ENCODE measurements around the gene SOX6. TPM values are rescaled to one million over a fixed set of nuclear protein-coding genes. Genes with fewer than 3 reads are reported as not detected.
"Not testable (repeated sequence)": the region's sequence is repeated elsewhere in the genome, so short reads cannot be mapped to it uniquely, and the experiment has no call there.

SOX6 gene
- total RNA-seq, 6 donors from 2014 or later, result 2.9 to 21.0 (median 4.9) TPM

- 83 to 88% methylated on average over 5 of the region's 5 CpGs for WGBS, 2 donors
- ATAC-seq (ENCODE audit: low FRiP score in 2 of 2) (no peak), DNase-seq (no peak)
- no peaks in the 10 kb centered on the region for H3K4me1 ChIP-seq
- no peaks in the 10 kb centered on the region for H3K36me3 ChIP-seq
- no peak for TF ChIP-seq CTCF (IDR thresholded peaks at IDR 0.05)
- no peak for TF ChIP-seq EP300 (IDR thresholded peaks at IDR 0.05)
- TF ChIP-seq POLR2A (IDR thresholded peaks at IDR 0.05), result no peak
- no peak for TF ChIP-seq POLR2AphosphoS5 (IDR thresholded peaks at IDR 0.05)
- H3K9me3 ChIP-seq, result no peaks in the 10 kb centered on the region
- H3K27me3 ChIP-seq, result no peaks in the 10 kb centered on the region
- H3K4me3 ChIP-seq, result no peak overlapping the region
- H3K27ac ChIP-seq, result no peak overlapping the region
These were observed 21.4 kb upstream of the SOX6 start for GRCh38 chr11:16377746-16378145.

DNA sequence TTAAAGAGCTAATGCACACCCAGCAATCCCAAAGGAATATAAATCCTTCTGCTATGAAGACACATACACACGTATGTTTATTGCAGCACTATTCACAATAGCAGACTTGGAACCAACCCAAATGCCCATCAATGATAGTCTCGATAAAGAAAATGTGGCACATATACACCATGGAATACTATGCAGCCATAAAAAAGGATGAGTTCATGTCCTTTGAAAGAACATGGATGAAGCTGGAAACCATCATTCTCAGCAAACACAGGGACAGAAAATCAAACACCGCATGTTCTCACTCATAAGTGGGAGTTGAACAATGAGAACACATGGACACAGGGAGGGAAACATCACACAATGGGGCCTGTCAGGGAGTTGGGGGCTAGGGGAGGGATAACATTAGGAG lies 19.3 kb upstream of the SOX6 start:
- H3K27ac ChIP-seq; ATAC-seq (ENCODE audit: low FRiP score in 2 of 2); DNase-seq; H3K9me3 ChIP-seq; H3K36me3 ChIP-seq; H3K27me3 ChIP-seq; H3K4me3 ChIP-seq; H3K4me1 ChIP-seq: not testable (repeated sequence)
- 88 to 94% methylated on average over 3 of the region's 3 CpGs for WGBS, 2 donors

DNA sequence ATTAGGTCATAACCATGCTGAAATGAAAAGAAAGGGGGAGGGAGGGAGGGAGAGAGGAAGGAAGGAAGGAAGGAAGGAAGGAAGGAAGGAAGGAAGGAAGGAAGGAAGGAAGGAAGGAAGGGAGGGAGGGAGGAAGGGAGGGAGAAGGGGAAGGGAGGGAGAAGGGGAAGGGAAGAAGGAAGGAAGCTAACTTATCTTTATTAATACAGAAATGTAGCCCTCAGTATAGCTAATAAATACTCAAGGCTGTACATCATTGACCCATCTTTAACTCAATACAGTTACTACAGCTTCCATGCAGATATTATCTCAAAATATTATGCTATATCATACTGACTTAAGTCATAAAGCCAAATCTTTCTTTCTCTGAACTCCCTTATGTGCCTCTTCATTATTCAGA lies 17.4 kb upstream of the SOX6 start:
- TF ChIP-seq POLR2A (IDR thresholded peaks at IDR 0.05) (no peak), EP300 (IDR thresholded peaks at IDR 0.05) (no peak), POLR2AphosphoS5 (IDR thresholded peaks at IDR 0.05) (no peak), CTCF (IDR thresholded peaks at IDR 0.05) (no peak)
- Histone ChIP-seq H3K4me1 (no peaks in the 10 kb centered on the region), H3K36me3 (no peaks in the 10 kb centered on the region), H3K4me3 (no peak overlapping the region), H3K27me3 (no peaks in the 10 kb centered on the region), H3K27ac (no peak overlapping the region), H3K9me3 (no peaks in the 10 kb centered on the region)
- no peak for DNase-seq
- ATAC-seq (ENCODE audit: low FRiP score in 2 of 2), result no peak

DNA sequence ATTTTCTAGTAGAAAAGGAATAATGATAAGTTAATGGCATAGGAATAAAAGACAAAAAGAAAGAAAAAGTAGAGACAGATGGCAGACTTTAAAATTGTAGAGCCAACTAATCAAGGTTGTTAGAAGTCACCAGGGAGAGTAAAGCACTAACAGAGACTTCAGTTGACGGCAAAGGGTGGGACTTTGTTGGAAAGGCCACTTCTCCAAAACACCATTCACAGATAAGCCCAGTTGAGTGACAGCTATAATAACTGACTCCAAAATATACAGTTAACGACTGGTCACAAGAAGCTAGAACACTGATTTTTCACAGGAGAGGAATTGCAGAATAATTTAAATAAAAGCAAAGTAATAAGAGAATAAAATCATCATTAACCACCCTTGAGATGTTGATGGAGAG lies 16.0 kb upstream of the SOX6 start:
- TF ChIP-seq CTCF (IDR thresholded peaks at IDR 0.05), result no peak
- no peak for TF ChIP-seq POLR2A (IDR thresholded peaks at IDR 0.05)
- no peak for TF ChIP-seq EP300 (IDR thresholded peaks at IDR 0.05)
- TF ChIP-seq POLR2AphosphoS5 (IDR thresholded peaks at IDR 0.05), result no peak
- Histone ChIP-seq H3K4me3 (no peak overlapping the region), H3K27ac (no peak overlapping the region), H3K36me3 (no peaks in the 10 kb centered on the region), H3K4me1 (no peaks in the 10 kb centered on the region), H3K9me3 (no peaks in the 10 kb centered on the region), H3K27me3 (no peaks in the 10 kb centered on the region)
- WGBS, 2 donors, result 57 to 76% methylated on average over 2 of the region's 2 CpGs
- no peak for DNase-seq
- ATAC-seq (ENCODE audit: low FRiP score in 2 of 2), result no peak

DNA sequence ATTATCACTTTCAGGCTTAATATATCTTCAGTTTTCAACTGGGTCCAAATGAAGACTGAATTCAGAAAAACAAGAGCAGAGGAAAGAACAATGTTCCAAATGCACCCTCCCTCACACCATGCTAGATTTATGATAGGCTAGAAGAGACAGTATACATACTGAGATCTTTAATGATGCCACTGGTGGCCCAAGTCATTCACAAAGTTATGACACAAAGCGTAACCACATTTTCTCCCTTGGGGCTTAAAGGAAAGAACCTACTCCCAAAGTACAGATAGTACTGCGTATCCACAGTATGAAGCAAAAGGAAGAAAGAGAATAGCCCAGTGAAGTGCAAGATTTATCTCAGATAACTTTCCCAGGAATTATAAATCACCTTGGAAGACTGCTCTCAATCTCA lies 10.9 kb upstream of the SOX6 start:
- H3K4me3 ChIP-seq, result no peak overlapping the region
- H3K9me3 ChIP-seq, result no peaks in the 10 kb centered on the region
- DNase-seq (no peak), ATAC-seq (ENCODE audit: low FRiP score in 2 of 2) (no peak)
- H3K27ac ChIP-seq, result no peak overlapping the region
- TF ChIP-seq EP300 (IDR thresholded peaks at IDR 0.05) (no peak), POLR2AphosphoS5 (IDR thresholded peaks at IDR 0.05) (no peak), POLR2A (IDR thresholded peaks at IDR 0.05) (no peak), CTCF (IDR thresholded peaks at IDR 0.05) (no peak)
- H3K36me3 ChIP-seq, result no peaks in the 10 kb centered on the region
- WGBS, 2 donors, result 92 to 97% methylated on average over 2 of the region's 2 CpGs
- H3K4me1 ChIP-seq, result no peaks in the 10 kb centered on the region
- H3K27me3 ChIP-seq, result no peaks in the 10 kb centered on the region
